Lower lobe of right lung (tissue), 2 donors: Measurements from ENCODE around the gene TMBIM4. TPM values are rescaled to one million over a fixed set of nuclear protein-coding genes. Genes with fewer than 3 reads are reported as not detected.

Source experiments
- ATAC-seq, 2 donors: fragments of 200-7000 bp; cut with Tn5 transposase; one replicate each; pipeline ENCODE4 v1.9.1; 2020 to 2022; ENCODE audit warnings: mild to moderate bottlenecking in 2 of 2, moderate library complexity in 2 of 2
- DNase-seq: peaks from one replicate; pipeline ENCODE4 v3.0.0-alpha.2; 2020
- H3K27ac ChIP-seq: fragments of 200-600 bp; one replicate; pipeline ENCODE4 v1.8.0; 2022
- H3K27me3 ChIP-seq: fragments of 200-600 bp; one replicate; pipeline ENCODE4 v1.8.0; 2022; ENCODE audit warnings: low read depth
- H3K36me3 ChIP-seq: fragments of 200-600 bp; one replicate; pipeline ENCODE4 v1.8.0; 2022; ENCODE audit warnings: mild to moderate bottlenecking
- H3K4me1 ChIP-seq: fragments of 200-600 bp; one replicate; pipeline ENCODE4 v1.8.0; 2022
- H3K4me3 ChIP-seq: fragments of 200-600 bp; one replicate; pipeline ENCODE4 v1.8.0; 2022; ENCODE audit warnings: mild to moderate bottlenecking
- H3K9me3 ChIP-seq: fragments of 200-600 bp; one replicate; pipeline ENCODE4 v1.8.0; 2022
- CTCF ChIP-seq: fragments of 200-600 bp; IDR thresholded peaks from one replicate; pipeline ENCODE4 v1.8.0; 2022; ENCODE audit warnings: antibody characterized with exemption, mild to moderate bottlenecking
- intact Hi-C: fragments of 100-400 bp; cut with DNase I; formaldehyde crosslinking; loops from one replicate; pipeline ENCODE4 v1.11.0; 2022
- total RNA-seq: library from RNA; stranded (reverse); fragmentation: NEBNext Ultra II Directional; extraction: Animal tissue kit (Norgen Biotek cat#: 25700); gene quantifications from one replicate; pipeline ENCODE4 v1.2.1, GENCODE V29; 2021
- donor health status: DM: no; HTN: yes; CAD: no; lungs with severe emphysema.

TMBIM4 gene
- total RNA-seq, 1 donor from 2014 or later, result 174 TPM

GRCh38 chr12:66203820-66204219, 34.0 kb upstream of the TMBIM4 start:
- H3K27ac ChIP-seq, result no peak overlapping the region
- peaks cover 5% of the 10 kb centered on the region for H3K36me3 ChIP-seq
- H3K9me3 ChIP-seq, result no peaks in the 10 kb centered on the region
- intact Hi-C loops, result no loop called here
- DNase-seq (no peak), ATAC-seq (no peak)
- no peak for TF ChIP-seq CTCF
- H3K27me3 ChIP-seq, result no peaks in the 10 kb centered on the region
- H3K4me1 ChIP-seq, result no peaks in the 10 kb centered on the region
- no peak overlapping the region for H3K4me3 ChIP-seq

GRCh38 chr12:66199831-66200509, 30.2 kb upstream of the TMBIM4 start:
- Histone ChIP-seq H3K4me1 (peaks cover 30% of the 10 kb centered on the region), H3K36me3 (no peaks in the 10 kb centered on the region), H3K27me3 (no peaks in the 10 kb centered on the region), H3K4me3 (no peak overlapping the region), H3K27ac (no peak overlapping the region), H3K9me3 (no peaks in the 10 kb centered on the region)
- intact Hi-C loops, result no loop called here
- DNase-seq (no peak), ATAC-seq (no peak)
- TF ChIP-seq CTCF, result no peak

- DNase-seq (no peak), ATAC-seq (no peak)
- no peak for TF ChIP-seq CTCF
- H3K9me3 ChIP-seq, result no peaks in the 10 kb centered on the region
- no peak overlapping the region for H3K4me3 ChIP-seq
- intact Hi-C loops, result no loop called here
- H3K27me3 ChIP-seq, result no peaks in the 10 kb centered on the region
- peaks cover 32% of the 10 kb centered on the region for H3K4me1 ChIP-seq
- no peak overlapping the region for H3K27ac ChIP-seq
- peaks cover 6% of the 10 kb centered on the region for H3K36me3 ChIP-seq
Observed at GRCh38 chr12:66199141-66199540, 29.3 kb upstream of the TMBIM4 start.

- DNase-seq (no peak), ATAC-seq (no peak)
- no peaks in the 10 kb centered on the region for H3K27me3 ChIP-seq
- intact Hi-C loops, result no loop called here
- H3K36me3 ChIP-seq, result peaks cover 8% of the 10 kb centered on the region
- no peak overlapping the region for H3K27ac ChIP-seq
- H3K9me3 ChIP-seq, result no peaks in the 10 kb centered on the region
- TF ChIP-seq CTCF, result no peak
- peaks cover 42% of the 10 kb centered on the region for H3K4me1 ChIP-seq
- no peak overlapping the region for H3K4me3 ChIP-seq
Observed at GRCh38 chr12:66197495-66197921, 27.7 kb upstream of the TMBIM4 start.

GRCh38 chr12:66196806-66197205, 27.0 kb upstream of the TMBIM4 start:
- Histone ChIP-seq H3K36me3 (peaks cover 8% of the 10 kb centered on the region), H3K4me3 (no peak overlapping the region), H3K27ac (no peak overlapping the region), H3K27me3 (no peaks in the 10 kb centered on the region), H3K4me1 (peaks cover 45% of the 10 kb centered on the region), H3K9me3 (no peaks in the 10 kb centered on the region)
- no peak for TF ChIP-seq CTCF
- peak in 1 of 2 donors; percentile 61 for ATAC-seq
- intact Hi-C loops, result no loop called here
- no peak for DNase-seq
